Panc1 (cell line): ENCODE measurements around the gene GRIK5. TPM values are rescaled to one million over a fixed set of nuclear protein-coding genes. Genes with fewer than 3 reads are reported as not detected.

Experiments
- ATAC-seq: fragments of 200-7000 bp; cut with Tn5 transposase; 2 replicates; pipeline ENCODE4 v1.9.1; 2020; ENCODE audit warnings: mild to moderate bottlenecking, moderate library complexity
- BruUV-seq: library from RNA; stranded (reverse); fragments of 400-500 nt; replicated peaks from 2 replicates; lab custom pipeline; 2021; lab: Mats Ljungman, UMichigan
- CTCF ChIA-PET: fragments of 300-600 bp; sonication (Branson Sonifier 250); formaldehyde crosslinking; loops from one replicate; lab custom pipeline; 2022; ENCODE audit warnings: antibody characterized with exemption; lab: Charles Lee
- POLR2A ChIA-PET: fragments of 300-600 bp; sonication (Branson Sonifier 250); formaldehyde crosslinking; loops from one replicate; lab custom pipeline; 2022; ENCODE audit warnings: antibody characterized with exemption; lab: Charles Lee
- DNase-seq: peaks from one replicate; pipeline ENCODE4 v3.0.0-alpha.2; 2010; ENCODE audit warnings: low read depth, low spot score
- H3K27ac ChIP-seq: 2 replicates; pipeline ENCODE4 v1.5.1; 2011; ENCODE audit warnings: mild to moderate bottlenecking, low read length, inconsistent platforms
- H3K27me3 ChIP-seq: fragments of 200-500 bp; sonication (Bioruptor generic); 2 replicates; pipeline ENCODE4 v1.6.0; 2014; ENCODE audit warnings: low read length, inconsistent platforms; ENCODE audit not compliant: control insufficient read depth, insufficient read depth
- H3K36me3 ChIP-seq: fragments of 200-500 bp; sonication (Bioruptor generic); 2 replicates; pipeline ENCODE4 v1.5.1; 2014; ENCODE audit warnings: inconsistent platforms, mild to moderate bottlenecking, low read length, moderate library complexity; ENCODE audit not compliant: control insufficient read depth, insufficient read depth
- H3K4me1 ChIP-seq: 2 replicates; pipeline ENCODE4 v1.5.1; 2011; ENCODE audit warnings: inconsistent platforms, mild to moderate bottlenecking, low read length, moderate library complexity; ENCODE audit not compliant: control insufficient read depth, insufficient read depth
- H3K4me3 ChIP-seq, 2 experiments: 2 replicates each; pipeline ENCODE4 v1.5.1; 2011 to 2012; ENCODE audit warnings: low read depth in 2 of 2, low read length in 2 of 2, mild to moderate bottlenecking in 2 of 2, inconsistent platforms in 1 of 2, moderate library complexity in 1 of 2
- H3K9me3 ChIP-seq: fragments of 200-500 bp; sonication (Bioruptor generic); 2 replicates; pipeline ENCODE4 v1.5.1; 2014; ENCODE audit warnings: low read depth, mild to moderate bottlenecking, inconsistent platforms, low read length, moderate library complexity; ENCODE audit not compliant: control insufficient read depth, insufficient read depth
- CTCF ChIP-seq: fragments of 450-650 bp; IDR thresholded peaks from 2 replicates; pipeline ENCODE4 v1.5.1; 2017; ENCODE audit warnings: mild to moderate bottlenecking
- POLR2AphosphoS5 ChIP-seq: IDR thresholded peaks from 2 replicates; pipeline ENCODE4 v1.6.1; 2012; ENCODE audit warnings: mild to moderate bottlenecking, low read depth, low read length, moderate library complexity
- REST ChIP-seq, 2 experiments: IDR thresholded peaks; 2 replicates each; pipeline ENCODE4 v1.6.1; 2011 to 2012; ENCODE audit warnings: low read depth in 2 of 2, control low read depth in 1 of 2, low read length in 1 of 2, mild to moderate bottlenecking in 1 of 2, moderate library complexity in 1 of 2; ENCODE audit not compliant: insufficient read depth in 1 of 2
- SIN3A ChIP-seq: IDR thresholded peaks from 2 replicates; pipeline ENCODE4 v1.6.1; 2012; ENCODE audit warnings: low read depth, mild to moderate bottlenecking, low read length, moderate library complexity, borderline replicate concordance; ENCODE audit not compliant: insufficient read depth
- TCF7L2 ChIP-seq: IDR thresholded peaks from 2 replicates; pipeline ENCODE4 v1.6.1; 2011; ENCODE audit warnings: mild to moderate bottlenecking, low read depth, low read length, inconsistent platforms
- in situ Hi-C: cut with HindIII; loops from 2 replicates; pipeline ENCODE4 v1.10.0; 2016; ENCODE audit warnings: low sequenced_read_pairs, low pct_unique_long_range_greater_than_20kb
- intact Hi-C: fragments of 100-400 bp; cut with micrococcal nuclease; formaldehyde crosslinking; loops from one replicate; pipeline ENCODE4 v1.10.0; 2022; ENCODE audit not compliant: unreplicated experiment
- total RNA-seq: library from RNA; stranded (reverse); gene quantifications from one replicate; pipeline ENCODE4 v1.2.1, GENCODE V29; 2021; ENCODE audit not compliant: unreplicated experiment

GRIK5 gene
- total RNA-seq, 1 experiment from 2014 or later = 0.62 TPM

DNA sequence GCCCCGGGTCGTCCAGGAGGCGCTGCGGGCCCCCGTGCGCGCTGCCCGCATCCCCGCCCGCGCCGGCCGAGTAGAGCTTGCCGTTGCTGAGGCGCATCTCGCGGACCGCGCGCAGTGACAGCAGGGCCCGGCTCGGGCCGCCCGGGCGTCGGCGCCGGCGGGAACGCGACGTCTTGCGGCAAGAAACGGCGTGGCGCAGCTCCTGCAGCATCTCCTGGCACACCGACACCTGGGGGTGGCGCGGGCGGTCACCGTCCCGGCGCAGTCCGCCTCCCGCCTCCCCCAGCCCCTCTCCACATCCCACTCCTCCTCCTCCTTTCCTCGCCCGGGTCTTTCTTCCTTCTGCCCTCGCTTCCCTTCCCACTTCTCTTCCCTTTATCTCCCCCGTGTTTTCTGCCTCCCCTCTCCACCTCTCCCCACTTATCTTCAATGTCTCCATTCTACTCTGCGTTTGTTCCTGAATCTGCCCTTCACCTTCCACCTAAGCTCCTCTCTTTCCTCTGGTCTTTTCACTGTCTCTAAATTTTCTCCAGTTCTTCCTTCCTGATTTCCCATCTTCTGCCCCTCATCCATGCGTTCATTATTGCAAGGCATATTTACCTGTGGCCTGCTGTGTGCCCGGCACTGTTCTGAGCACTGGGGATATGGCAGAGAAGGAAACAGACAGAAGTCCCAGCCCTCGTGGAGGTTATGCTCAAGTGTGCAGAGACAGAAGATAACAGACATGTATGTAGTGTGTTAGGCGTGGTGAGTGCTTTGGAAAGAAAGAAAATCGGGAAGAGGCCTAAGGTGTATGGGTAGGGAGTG is 70.7 kb downstream of the GRIK5 start:
- intact Hi-C loops = no loop called here
- no peaks in the 10 kb centered on the region for H3K36me3 ChIP-seq
- H3K9me3 ChIP-seq = no peaks in the 10 kb centered on the region
- ChIA-PET CTCF (interaction anchor here (0.6 kb wide), 1 partner anchor 71 kb away, joined by 3 read pairs; the partner anchor contains the start of gene ERFL), POLR2A (interaction anchor here (1.2 kb wide), 1 partner anchor 36 kb away, joined by 3 read pairs; no protein-coding TSS in a partner anchor)
- peaks cover 4% of the 10 kb centered on the region; the same call in 1 of the 2 replicates for H3K27me3 ChIP-seq
- H3K4me3 ChIP-seq = no peak overlapping the region
- H3K27ac ChIP-seq = no peak overlapping the region
- peak; percentile 35 for ATAC-seq
- H3K4me1 ChIP-seq = no peaks in the 10 kb centered on the region
- in situ Hi-C loops = no loop called here
- DNase-seq = no peak
- no peak for TF ChIP-seq TCF7L2
- no peak for TF ChIP-seq CTCF
- TF ChIP-seq REST (IDR thresholded peaks at IDR 0.05; ENCODE audit: insufficient read depth in 1 of 2, low read depth in 2 of 2, low read length in 1 of 2) = no peak
- no peak for TF ChIP-seq POLR2AphosphoS5
- TF ChIP-seq SIN3A = no peak
- no TSS peak for BruUV-seq

DNA sequence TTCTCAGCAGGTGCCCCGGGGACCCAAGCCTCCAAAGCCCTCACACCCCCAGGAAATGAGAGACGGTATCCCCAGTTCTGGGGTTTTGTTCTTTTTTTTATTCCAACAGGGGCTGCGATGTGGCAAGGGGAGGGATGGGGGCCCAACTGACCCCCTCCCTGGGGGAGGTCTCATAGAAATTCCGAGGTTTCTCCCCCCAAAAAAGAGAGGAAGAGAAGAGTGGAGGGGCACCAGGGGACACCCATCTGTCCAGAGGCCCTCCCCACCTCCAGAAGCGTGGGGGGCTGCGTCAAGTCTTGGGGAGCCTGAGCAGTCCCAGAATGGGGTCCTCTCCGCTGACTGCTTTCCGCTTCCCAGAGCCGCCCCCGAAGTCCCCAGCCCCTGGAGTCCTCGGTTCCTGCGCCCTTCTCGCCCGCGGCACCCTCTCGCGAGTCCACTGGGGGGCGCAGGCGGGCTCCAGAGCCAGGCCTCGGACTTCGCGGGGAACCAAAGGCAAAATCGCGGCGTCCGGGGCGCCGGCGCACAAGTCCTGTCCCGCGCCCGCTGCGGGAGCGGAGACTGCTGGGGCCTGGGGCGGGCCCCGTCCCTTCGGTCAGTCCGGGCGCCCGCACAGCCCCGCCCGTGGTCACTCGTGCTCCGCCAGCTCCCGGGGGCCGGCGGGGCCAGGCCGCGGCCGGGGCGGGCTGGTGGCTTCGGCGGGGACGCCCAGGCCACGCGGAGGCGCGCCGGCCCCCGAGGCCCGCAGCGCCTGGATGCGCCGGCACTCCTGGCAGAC is 71.6 kb downstream of the GRIK5 start:
- H3K4me1 ChIP-seq = no peaks in the 10 kb centered on the region
- peak; percentile 63 for ATAC-seq
- H3K9me3 ChIP-seq = no peaks in the 10 kb centered on the region
- peaks cover 4% of the 10 kb centered on the region; the same call in 1 of the 2 replicates for H3K27me3 ChIP-seq
- in situ Hi-C loops = no loop called here
- TF ChIP-seq REST (IDR thresholded peaks at IDR 0.05; ENCODE audit: insufficient read depth in 1 of 2, low read depth in 2 of 2, low read length in 1 of 2) = peak in 1 of 2 experiments; percentile 35; a peak in 2 of 4 replicates
- no peak for TF ChIP-seq SIN3A
- TF ChIP-seq TCF7L2 = no peak
- no peak for TF ChIP-seq POLR2AphosphoS5
- TF ChIP-seq CTCF = peak; percentile 88
- peak overlapping the region in 1 of 2 experiments; percentile 13; a peak in 1 of 4 replicates for H3K4me3 ChIP-seq
- no peak for DNase-seq
- ChIA-PET POLR2A (no interaction called here), CTCF (interaction anchor here (0.6 kb wide), 1 partner anchor 70 kb away, joined by 3 read pairs; the partner anchor contains the start of gene ERFL)
- H3K36me3 ChIP-seq = no peaks in the 10 kb centered on the region; the same call in 1 of the 2 replicates
- intact Hi-C loops = no loop called here
- H3K27ac ChIP-seq = no peak overlapping the region
- no TSS peak for BruUV-seq
